ENCODE results near the gene B4GALNT2.
"Not testable (repeated sequence)": the region's sequence is repeated elsewhere in the genome, so short reads cannot be mapped to it uniquely, and the experiment has no call there.

DNA sequence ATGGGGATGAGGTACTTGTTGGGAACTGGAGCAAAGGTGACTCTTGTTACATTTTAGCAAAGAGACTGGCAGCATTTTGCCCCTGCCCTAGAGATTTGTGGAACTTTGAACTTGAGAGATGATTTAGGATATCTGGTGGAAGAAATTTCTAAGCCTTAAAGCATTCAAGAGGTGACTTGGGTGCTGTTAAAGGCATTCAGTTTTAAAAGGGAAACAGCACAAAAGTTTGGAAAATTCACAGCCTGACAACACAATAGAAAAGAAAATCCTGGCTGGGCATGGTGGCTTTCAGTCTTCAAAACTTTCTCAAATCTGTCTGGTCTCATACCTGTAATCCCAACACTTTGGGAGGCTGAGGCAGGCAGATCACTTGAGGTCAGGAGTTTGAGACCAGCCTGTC lies 52.0 kb downstream of the B4GALNT2 start:
- TF ChIP-seq, protein P1, sequence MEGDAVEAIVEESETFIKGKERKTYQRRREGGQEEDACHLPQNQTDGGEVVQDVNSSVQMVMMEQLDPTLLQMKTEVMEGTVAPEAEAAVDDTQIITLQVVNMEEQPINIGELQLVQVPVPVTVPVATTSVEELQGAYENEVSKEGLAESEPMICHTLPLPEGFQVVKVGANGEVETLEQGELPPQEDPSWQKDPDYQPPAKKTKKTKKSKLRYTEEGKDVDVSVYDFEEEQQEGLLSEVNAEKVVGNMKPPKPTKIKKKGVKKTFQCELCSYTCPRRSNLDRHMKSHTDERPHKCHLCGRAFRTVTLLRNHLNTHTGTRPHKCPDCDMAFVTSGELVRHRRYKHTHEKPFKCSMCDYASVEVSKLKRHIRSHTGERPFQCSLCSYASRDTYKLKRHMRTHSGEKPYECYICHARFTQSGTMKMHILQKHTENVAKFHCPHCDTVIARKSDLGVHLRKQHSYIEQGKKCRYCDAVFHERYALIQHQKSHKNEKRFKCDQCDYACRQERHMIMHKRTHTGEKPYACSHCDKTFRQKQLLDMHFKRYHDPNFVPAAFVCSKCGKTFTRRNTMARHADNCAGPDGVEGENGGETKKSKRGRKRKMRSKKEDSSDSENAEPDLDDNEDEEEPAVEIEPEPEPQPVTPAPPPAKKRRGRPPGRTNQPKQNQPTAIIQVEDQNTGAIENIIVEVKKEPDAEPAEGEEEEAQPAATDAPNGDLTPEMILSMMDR (IDR thresholded peaks at IDR 0.05; ENCODE audit: low read length): not testable (repeated sequence)
- not testable (repeated sequence) for TF ChIP-seq EZH2 (optimal IDR thresholded peaks at IDR 0.05; ENCODE audit: low read depth, low read length); EZH2phosphoT487 (IDR thresholded peaks at IDR 0.05; ENCODE audit: low read length)

Data from MM.1S (cell line).